Activated CD4-positive, CD25-positive, alpha-beta regulatory T cell treated with anti-CD3 and anti-CD28 coated beads, Interleukin-2, amount 50 U/mL, for 72 hours (primary cell): ENCODE data around the gene SCAF11.

Experiments
- DNase-seq: peaks from one replicate; pipeline ENCODE4 v3.0.0; 2021

The SCAF11 gene

DNA sequence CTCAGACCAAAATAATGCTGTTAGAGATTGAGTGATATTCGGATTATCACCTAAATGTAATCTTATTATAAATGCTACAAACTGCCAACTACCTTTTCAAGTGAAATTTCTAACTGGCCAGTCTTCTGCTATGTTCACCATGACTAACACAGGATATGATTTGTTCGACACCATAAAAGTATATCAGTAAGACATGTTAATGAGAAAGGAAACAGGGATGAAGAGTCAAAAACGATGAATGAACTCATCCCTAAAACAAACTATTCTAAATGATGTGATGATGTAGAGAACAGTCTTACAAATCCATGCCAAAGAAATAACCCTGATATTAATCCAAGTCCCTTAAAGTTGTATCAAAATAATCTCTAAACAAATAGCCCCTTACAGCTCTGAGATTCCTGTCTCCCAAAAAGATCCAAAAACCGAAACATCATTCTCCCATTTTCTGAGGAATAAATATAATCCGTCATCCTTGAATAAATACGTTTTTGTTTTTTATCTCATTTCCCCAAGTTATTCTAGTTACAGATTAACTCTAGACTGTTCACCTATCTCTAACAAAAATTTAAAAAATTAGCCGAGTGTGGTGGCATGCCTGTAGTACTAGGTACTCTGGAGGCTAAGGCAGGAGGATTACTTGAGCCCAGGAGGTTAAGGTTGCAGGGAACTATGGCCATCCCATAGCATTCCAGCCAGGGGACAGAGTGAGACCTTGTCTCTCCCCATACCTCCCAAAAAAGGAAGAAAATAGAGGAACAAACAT is 9.1 kb downstream of the SCAF11 start:
- DNase-seq, result no peak

DNA sequence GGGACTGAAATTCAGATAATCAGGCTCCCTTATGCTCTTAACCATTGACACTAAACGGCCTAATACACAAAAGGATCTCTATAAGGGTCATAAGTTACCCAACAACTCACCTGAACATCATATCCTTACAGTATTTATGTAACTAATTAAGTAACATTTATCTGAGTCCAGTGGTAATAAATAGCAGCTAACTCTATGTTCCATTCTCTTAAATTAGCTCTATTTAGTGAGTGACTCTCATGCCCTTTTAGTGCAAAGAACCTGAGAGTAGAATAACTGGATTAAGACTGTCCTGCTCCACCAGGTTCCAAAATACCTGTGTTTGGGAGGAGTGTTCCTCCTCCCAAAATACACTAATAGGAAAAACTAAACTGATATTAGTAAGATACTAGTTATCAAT is 9.8 kb downstream of the SCAF11 start:
- no peak for DNase-seq

DNA sequence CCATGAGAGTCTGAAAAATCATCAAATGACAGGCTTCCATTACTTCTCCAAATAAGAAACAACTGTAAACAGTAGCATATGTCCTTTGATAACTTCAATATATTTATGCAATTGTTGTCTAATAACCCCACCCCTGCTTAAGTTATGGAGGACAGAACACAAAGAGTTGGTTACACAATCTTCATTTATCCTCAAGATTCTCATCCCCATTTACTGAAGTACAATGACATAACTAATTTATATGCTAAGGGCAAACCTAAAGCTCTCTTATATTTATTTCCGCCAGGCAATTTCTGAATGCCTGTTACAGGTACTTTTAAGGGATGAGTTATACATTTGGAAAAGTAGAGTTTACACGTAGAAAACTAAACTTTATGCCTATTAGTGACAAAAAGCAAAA is 12.3 kb downstream of the SCAF11 start:
- no peak for DNase-seq

DNA sequence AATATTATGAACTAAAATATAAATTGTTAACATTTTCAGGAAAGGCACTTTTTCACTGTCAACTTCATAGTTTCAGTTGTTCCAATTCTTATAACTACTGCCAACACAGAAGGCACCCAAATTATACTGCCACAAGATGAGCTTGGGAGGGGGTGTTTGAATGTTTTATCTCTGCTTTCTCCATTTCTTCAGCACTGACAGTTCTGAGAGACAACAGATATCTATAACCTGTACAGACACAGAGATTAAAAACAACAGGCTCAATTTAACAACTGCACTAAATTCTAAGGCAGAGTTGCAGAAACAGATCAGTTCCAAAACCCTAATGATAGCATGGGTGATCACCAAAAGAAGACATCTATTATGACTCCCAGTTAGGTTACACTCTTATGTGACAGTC is 12.8 kb downstream of the SCAF11 start:
- no peak for DNase-seq

DNA sequence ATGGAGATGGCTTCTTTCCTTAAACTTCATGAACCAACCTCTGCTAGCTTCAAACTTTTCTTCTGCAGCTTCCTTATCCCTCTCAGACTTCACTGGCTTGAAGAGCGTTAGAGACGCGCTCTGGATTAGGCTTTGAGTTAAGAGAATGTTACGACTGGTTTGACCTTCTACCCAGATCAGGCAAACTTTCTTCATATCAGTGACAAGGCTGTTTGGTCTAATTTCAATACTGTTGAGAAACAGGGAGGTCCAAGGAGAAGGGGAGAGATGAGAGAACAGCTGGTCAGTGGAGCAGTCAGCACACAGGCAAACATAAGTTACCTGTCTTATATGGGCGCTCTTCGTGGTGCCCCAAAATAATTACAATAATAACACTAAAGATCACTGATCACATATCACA is 14.9 kb downstream of the SCAF11 start:
- no peak for DNase-seq

DNA sequence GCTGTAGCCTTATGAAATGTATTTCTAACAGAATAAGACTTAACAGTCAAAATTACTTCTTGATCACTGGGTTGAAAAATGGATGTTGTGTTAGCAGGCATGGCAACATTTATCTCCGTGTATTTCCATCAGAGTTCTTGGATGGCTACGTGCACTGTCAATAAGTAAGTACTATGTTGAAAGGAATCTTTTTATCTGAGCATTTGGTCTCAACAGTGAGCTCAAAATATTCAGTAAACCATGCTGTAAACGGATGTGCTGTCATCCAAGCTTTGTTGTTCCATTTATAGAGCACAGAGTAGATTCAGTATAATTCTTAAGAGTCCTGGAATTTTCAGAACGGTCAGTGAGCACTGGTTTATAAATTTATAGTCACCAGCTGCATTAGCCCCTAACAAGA is 15.5 kb downstream of the SCAF11 start:
- DNase-seq, result no peak

DNA sequence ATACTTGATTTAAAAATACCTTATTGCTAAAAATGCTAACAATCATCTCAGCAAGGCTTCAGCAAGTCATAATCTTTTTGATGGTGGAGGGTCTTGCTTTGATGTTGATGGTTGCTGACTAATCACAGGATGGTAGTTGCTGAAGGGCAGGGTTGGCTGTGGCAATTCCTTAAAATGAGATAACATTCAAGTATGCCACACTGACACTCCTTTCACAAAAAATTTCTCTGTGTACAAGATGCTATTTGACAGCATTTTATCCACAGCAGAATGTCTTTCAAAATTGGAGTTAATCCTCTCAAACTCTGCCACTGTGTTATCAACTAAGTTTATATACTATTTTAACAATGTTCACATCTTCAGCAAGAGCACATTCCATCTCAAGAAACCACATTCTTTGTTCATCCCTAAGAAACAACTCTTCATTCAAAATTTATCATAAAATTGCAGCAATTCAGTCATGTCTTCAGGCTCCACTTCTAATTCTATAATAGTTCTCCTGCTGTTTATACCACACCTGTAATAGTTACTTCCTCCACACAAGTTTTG is 16.1 kb downstream of the SCAF11 start:
- DNase-seq, result no peak

DNA sequence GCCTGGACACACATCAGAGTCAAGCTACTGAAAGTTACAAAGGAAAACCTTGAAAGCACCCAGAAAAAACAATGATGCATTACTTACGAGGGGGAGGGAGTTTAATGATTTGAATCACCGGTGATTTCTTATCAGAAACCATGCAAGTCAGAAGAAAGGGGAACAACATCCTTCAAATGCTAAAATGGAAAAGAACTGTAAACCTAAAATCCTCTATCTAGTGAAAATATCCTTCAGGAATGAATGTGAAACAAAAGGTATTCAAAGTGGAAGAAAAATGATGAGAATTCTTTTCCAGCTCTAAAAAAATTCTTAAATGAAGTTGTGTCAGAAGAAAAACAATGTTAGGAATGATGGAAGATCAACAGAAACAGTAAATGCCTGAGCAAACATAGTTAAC is 16.8 kb downstream of the SCAF11 start:
- no peak for DNase-seq

DNA sequence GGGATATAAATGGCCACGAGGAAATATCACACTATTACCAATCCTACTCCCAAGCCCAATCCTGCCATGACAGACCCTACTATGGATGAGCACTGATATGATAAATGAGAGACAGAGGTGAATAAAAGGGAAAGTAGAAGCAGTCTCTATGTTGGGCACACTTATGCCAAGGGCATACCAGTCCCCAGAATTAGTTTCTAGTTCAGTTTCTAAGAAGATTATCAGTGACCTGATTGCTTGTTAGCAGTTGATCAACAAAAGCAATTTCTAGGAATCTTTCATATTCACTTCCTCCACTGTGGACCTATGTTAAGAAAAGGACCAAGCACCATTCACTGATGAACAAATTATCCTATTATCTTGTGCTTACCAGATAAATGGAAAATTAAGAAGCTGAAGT is 20.0 kb downstream of the SCAF11 start:
- no peak for DNase-seq

DNA sequence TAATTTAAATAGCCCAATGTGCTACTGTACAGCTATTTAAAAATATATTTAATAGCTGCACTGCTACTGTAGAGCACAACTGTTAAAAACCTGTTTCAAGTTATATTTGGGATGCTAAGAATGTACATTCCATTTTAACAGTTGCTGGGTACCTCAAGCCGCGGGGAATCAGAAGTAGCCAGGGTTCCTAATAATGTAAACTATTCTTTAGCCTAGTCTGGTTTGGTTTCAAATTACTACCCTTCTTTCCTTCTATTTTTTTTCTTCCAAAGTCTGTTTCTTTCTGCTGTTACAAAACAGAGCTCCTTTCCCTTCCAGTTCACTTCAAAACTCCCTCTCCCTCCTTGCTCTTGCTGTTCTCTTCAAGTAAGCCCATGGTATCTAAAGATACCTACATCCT is 21.3 kb downstream of the SCAF11 start:
- no peak for DNase-seq

DNA sequence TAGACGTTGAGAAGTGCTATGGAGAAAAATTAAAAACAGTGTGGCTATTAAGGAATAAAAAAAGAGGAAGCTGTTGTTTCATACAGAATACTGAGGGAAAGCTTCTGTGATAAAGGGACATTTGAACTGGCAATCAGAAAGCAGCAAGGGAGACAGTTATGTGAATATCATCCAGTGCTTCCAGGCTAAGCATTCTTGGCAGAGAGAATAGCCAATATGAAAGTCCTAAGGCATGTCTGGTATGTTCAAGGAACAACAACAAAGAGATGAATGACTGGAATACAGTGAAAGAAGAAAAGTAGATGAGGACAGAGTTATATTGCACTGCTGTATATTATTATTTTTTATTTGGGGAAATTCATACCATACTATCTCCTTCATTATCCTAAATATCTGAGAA is 23.9 kb downstream of the SCAF11 start:
- DNase-seq, result no peak

DNA sequence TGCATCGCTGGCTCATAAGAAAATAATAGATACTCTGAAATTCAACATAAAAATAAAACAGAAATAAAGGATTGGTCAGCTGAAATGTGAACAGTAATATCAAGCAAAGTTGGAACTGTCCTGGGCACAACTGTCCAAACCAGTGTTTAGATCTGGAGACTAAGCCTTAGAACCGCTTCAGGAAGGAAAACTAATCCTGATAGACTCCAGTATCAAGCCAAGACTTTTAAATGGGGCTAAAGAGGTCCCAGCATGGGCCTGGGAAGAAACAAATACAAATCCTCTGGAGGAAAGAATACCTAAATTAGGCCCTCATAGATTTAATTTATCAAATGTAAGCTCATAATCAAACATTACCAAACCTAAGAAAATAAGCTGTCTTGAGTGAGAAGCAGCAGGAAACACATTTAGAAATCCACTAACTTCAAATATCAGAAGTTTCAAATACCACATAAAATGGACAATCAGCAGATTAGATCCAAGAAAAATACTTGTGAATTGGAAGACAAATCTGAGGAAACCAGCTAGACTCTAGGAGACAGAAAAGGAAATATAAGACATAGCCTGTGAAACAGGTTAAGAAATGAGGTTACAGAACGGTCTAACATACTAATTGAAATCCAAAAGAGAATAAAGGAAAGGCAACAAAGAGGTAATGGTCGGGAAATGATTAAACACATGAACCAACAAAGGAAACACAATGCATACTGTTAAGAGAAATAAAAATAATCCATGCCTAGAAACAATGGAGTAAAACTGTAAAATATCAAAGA is 27.6 kb downstream of the SCAF11 start:
- no peak for DNase-seq

DNA sequence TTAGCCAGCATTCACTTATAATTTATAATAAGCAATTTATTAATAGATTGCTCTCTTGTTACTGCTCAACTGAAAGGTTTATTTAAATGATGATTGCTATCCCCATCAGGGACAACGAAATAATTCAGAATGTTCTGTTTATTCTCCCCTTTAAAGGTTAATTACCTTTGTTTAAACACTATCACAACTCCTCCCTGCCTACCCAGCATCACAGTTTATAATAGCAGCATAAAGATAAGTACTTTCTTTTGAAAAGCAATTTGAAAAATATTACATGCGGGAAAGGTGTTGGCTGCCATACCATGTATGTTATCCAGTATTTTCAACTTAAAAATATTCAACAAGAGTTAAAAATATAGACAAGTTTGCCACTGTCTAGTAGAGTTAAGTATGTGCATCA is 30.6 kb downstream of the SCAF11 start:
- no peak for DNase-seq

DNA sequence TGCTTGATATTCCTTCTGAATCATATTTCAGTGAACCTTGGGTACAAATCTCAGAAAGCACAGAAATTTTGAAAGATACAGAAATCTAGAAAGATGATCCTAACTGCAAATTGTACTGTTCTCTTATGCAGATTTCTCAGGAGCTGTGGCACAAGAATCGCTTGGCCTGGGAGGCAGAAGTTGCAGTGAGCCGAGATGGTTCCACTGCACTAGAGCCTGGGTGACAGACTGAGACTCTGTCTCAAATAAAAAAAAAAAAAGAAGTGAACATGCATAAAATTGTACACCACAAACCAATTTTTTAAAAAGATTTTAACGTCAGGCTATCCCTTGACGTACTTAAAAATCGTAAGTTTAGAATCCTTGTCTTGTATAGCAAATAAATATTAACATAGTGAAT is 31.3 kb downstream of the SCAF11 start:
- no peak for DNase-seq

DNA sequence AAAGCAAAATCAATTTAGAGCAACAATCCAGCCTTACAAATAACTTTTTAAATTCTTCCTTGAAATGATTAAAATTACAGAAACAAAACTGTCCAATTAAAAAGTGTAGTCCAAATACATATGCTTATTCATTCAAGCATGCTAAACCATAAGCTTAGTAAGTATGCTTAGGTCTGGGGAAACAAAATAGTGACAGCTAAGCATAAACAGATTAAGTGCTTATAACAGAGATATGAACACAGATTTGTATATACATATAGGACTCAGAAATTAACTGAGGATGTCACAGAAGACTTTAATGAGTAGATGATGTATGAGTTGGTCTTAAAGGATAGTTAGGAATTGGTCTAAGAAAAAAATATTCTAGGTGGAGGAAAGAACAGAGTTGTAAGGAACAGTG is 41.8 kb downstream of the SCAF11 start:
- DNase-seq, result no peak

DNA sequence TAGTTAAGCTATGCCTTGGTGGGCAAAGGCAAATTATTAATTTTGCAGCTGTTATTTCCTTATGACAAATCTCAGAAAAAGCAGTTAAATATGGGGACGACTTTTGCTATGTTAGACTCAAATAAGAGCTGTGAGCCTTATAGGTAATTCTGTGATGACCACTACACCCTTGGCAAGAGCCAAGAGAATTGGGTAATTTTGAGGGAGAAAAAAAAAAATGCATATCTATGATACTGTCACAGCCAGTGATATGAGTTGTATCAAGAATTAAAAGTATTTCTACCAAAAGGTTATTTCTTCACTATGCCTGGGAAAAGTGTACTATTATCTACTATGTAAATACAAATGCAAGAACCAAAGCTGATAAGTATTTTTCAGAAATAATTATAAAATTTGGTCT is 43.9 kb downstream of the SCAF11 start:
- DNase-seq, result no peak

DNA sequence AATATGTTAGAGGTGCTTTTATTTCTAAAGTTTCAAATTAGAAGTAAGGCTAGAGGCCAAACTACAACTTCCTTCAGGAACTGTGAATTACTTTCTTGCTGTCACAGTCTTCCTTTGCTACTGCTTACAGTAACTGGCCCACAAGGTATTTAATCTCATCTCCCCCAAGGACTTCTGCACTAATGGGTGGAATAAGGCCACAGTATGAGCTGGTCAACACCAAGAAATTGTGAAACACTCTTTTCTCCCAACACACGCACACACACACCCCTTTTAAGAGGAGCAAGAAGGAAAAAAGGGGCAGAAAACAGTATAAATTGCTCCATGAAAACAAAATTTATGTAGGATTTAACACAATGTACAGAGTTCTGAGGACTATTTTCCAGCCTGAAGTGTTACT is 45.6 kb downstream of the SCAF11 start:
- no peak for DNase-seq

DNA sequence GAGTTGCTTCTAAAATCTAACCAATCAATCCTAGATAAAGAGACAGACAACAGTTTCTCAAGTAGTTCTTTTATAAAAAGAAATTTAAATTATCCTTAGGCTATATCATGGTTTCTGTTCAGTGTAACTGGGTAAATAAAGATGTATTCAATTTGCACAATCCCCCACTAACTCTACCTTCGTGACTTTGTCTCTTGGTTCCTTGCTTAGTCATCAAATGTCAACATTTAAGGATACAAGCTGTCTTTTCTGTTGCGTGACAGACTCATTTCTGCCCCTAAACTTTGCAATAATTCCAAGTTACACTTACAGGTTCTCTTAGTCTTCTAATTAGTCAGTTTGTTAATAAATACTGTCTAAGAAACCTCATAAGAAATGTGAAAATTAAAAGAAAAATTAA is 50.6 kb downstream of the SCAF11 start:
- no peak for DNase-seq

DNA sequence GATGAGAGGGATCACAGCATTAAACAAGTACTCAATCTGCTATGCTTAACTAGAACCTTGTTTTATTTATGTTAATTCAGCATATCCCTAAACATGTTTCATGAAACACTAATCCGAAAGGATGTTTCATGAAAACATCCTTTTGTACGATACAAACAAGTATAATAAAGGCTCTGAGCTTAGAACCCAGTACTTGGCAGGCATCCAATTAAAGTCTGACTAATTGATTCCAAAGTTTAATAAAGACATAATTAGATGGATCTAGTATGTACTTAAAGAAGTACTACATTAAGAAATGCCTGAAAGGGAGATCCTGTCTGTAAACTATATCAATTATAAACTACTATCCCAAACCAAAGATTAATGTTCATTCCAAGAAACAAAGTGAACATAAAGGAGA is 51.8 kb downstream of the SCAF11 start:
- DNase-seq, result no peak

DNA sequence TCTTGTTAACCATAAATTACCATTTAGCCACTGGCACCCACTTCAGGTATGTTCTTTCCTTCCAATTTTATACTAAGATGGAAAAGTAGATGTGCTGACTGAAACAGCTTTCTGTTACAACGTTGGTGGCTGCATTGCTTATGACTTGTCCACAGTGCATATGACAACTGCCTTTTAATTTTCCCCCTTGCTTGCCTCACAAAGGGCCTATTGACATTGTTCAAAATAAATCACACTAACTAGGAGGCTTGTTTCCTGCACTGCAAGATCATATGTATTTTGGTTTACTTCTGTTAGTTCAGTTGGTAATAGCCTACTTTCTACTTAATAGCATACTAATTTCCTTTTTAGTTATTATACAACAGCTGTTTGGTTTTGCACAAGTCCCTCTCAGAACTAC is 55.4 kb downstream of the SCAF11 start:
- no peak for DNase-seq

DNA sequence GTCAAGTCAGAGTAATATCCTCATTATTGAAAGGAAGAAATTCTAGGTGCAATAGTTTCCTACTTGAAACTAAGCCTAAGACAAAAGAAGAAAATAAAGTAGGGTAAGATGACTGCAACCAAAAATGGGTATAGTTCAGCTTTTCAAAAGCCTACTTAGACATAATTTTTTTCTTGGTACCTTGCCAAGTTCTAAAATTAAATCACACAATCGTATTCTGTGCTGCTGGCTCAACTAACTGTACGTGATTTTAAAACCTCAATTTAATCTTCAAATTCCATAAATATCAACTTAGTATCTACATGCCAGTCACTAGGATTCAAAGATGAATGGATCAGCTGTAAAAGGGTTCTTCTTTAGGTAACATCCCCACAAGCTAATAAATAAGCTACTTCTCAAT is 56.9 kb downstream of the SCAF11 start:
- DNase-seq, result no peak

DNA sequence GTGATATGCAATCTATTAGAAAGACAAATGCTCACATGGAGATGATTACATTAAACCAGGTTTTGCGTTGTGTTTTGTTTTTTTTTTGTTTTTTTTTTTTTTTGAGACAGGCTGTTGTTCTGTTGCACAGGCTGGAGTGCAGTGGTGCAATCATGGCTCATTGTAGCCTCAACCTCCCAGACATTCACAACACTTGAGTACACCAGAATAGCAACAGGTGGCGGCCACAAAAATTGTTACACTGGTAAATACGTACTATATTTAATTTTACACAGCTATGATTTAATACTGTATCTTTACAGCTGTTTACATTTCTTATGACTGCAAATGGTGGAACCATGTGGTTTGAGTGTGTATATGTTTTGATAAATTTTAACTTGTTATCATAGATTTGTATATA is 60.0 kb downstream of the SCAF11 start:
- no peak for DNase-seq

DNA sequence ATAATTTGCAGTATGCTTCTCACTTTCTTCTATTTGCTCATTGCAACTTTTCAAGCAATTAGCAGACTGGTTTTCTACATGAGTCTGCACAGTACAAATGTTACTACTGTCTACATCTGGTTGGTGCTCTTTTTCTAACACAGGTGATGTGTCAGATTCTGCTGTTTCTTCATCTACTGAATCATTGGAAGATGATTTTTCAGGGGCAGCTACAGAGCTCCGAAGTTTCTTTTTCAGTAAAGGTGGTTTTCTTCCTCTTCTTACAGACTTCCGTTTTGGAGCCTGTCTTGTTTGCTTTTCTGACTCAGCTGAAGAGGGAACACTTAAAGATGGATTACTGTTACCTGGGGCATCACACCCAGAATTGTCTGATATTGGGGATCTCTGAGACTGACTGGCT is 62.1 kb downstream of the SCAF11 start:
- no peak for DNase-seq

DNA sequence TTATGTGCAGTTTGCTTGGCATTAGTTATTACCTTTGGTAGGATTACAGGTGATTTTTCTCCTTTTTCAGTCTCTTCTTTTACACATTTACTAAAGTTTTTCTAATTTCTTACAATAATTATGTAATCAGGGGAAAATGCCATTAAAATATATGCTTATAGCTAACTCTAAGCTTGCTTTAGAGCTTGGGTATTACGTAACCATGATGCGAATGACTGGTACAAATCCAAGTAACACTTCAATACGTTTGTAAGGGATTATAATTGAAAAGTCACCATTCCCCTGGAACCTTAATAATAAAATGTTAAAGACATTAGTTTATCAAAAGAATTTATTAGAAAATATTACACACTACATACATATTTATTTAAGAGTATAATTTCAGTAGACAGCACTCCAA is 71.6 kb downstream of the SCAF11 start:
- DNase-seq, result no peak

DNA sequence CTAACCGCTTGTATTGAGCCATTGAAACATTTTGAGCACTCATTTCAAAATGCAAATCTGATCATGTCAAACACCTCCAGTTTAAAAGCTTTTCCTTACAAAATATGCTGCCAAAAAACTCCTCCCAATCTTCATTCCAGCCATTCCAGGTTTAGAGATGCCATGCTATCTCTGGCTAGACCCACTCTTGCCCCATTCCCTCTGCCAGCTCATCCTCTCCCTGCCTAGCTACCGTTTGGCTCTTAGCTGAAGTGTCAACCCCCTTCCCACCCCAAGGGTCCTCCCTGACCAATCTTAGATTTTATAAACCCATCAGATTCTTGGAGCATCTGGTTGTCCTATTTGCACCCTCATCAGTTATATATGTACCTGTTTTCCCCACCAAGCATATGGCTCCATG is 75.0 kb downstream of the SCAF11 start:
- DNase-seq, result no peak
